HG03460 (cell line): ENCODE data around the gene PSG11.
"Not testable (repeated sequence)": the region's sequence is repeated elsewhere in the genome, so short reads cannot be mapped to it uniquely, and the experiment has no call there.

Experiments used
- ATAC-seq: cut with Tn5 transposase; IDR thresholded peaks from one replicate; pipeline ENCODE4 v1.9.1; 2021; ENCODE audit not compliant: unreplicated experiment

PSG11 gene

GRCh38 chr19:42989851-42990250 is 36.4 kb downstream of the PSG11 start:
- no peak for ATAC-seq

GRCh38 chr19:42989186-42989585 is 37.1 kb downstream of the PSG11 start:
- not testable (repeated sequence) for ATAC-seq

- ATAC-seq, result not testable (repeated sequence)
Observed at GRCh38 chr19:42988206-42988605, 38.1 kb downstream of the PSG11 start.

- no peak for ATAC-seq
Observed at GRCh38 chr19:42985588-42985987, 40.7 kb downstream of the PSG11 start.

- ATAC-seq, result not testable (repeated sequence)
Observed at GRCh38 chr19:42982111-42982510, 44.2 kb downstream of the PSG11 start.

GRCh38 chr19:42971451-42971850 is 54.8 kb downstream of the PSG11 start:
- ATAC-seq, result not testable (repeated sequence)

GRCh38 chr19:42965176-42965575 is 61.1 kb downstream of the PSG11 start:
- ATAC-seq, result no peak

GRCh38 chr19:42961119-42961518 is 65.2 kb downstream of the PSG11 start:
- ATAC-seq, result no peak
